ENCODE data around the gene IGF2BP3. TPM values are rescaled to one million over a fixed set of nuclear protein-coding genes. Genes with fewer than 3 reads are reported as not detected.

Gene IGF2BP3
- total and polyA plus RNA-seq, 3 donors from 2014 or later, result 17.8 to 36.0 (median 20.1) TPM

DNA sequence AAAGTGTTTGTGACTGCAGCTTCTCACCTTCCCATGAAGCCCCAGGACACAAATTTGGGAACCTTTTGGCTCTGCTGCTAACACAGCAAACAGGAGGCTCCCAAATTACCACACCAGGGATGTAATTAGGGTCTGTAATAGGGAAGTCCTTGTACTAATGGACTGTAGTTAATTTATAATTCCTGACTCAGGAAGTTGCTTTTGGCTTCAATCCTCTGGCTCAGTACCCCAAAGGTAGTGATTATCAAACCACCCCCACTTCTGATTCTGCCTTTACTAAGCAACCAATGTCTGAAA lies 174.9 kb downstream of the IGF2BP3 start:
- peaks cover 10% of the 10 kb centered on the region for H3K4me1 ChIP-seq
- TF ChIP-seq, protein P1, sequence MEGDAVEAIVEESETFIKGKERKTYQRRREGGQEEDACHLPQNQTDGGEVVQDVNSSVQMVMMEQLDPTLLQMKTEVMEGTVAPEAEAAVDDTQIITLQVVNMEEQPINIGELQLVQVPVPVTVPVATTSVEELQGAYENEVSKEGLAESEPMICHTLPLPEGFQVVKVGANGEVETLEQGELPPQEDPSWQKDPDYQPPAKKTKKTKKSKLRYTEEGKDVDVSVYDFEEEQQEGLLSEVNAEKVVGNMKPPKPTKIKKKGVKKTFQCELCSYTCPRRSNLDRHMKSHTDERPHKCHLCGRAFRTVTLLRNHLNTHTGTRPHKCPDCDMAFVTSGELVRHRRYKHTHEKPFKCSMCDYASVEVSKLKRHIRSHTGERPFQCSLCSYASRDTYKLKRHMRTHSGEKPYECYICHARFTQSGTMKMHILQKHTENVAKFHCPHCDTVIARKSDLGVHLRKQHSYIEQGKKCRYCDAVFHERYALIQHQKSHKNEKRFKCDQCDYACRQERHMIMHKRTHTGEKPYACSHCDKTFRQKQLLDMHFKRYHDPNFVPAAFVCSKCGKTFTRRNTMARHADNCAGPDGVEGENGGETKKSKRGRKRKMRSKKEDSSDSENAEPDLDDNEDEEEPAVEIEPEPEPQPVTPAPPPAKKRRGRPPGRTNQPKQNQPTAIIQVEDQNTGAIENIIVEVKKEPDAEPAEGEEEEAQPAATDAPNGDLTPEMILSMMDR (IDR thresholded peaks at IDR 0.05), result no peak
- no peak overlapping the region for H3K27ac ChIP-seq
- H3K27me3 ChIP-seq, result no peaks in the 10 kb centered on the region
- H3K36me3 ChIP-seq (ENCODE audit: low read depth, missing control alignments), result no peaks in the 10 kb centered on the region
- no peak overlapping the region for H3K4me3 ChIP-seq
- no peak for DNase-seq
- intact Hi-C loops (cut with DNase I; ENCODE audit: low total_unique reads), result no loop called here
- no peaks in the 10 kb centered on the region for H3K9me3 ChIP-seq

DNA sequence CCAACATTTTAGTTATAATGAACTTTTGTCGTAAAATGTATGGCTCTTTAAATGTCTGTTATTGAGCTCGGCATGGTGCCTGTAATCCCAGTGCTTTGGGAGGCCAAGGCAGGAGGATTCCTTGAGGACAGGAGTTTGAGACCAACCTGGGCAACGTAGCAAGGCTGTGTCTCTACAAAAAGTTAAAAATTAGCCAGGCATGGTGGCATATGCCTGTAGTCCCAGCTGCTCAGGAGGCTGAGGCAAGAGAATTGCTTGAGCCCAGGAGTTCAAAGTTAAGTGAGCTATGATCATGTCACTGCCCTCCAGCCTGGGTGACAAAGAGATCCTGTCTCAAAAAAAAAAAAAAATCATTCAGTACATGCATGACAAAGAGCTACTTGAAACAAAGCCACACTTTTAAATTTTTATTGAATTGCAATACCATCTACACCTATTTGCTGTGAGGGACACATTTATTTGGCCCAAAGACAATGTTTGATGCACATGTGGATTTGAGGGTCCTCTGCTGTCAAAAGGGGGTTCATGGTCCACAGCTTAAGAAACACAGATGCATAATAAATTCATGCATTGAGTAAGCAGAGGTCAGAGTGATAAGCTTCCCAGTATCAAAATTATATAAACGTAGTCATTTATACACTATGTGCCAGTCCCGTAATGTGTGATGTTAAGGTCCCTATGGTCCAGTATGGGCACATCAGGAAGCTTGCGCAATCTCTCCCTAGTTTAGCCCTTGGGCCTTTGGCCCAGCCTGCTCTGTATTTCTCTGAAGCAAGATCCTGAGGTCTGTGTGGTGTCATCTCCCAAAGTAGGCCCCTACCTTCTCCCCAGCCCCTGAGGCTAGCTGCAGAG lies 175.5 kb downstream of the IGF2BP3 start:
- TF ChIP-seq POLR2A (IDR thresholded peaks at IDR 0.05), result no peak
- TF ChIP-seq, protein P1 (IDR thresholded peaks at IDR 0.05), result no peak
- intact Hi-C loops (cut with DNase I; ENCODE audit: low total_unique reads), result no loop called here
- H3K9me3 ChIP-seq, result no peaks in the 10 kb centered on the region
- no peaks in the 10 kb centered on the region for H3K27me3 ChIP-seq
- WGBS, 2 donors, result 81 to 82% methylated on average over 6 of the region's 6 CpGs
- DNase-seq, result no peak
- no peak overlapping the region for H3K27ac ChIP-seq
- no peak overlapping the region for H3K4me3 ChIP-seq
- H3K36me3 ChIP-seq (ENCODE audit: low read depth, missing control alignments), result no peaks in the 10 kb centered on the region
- H3K4me1 ChIP-seq, result peaks cover 7% of the 10 kb centered on the region

DNA sequence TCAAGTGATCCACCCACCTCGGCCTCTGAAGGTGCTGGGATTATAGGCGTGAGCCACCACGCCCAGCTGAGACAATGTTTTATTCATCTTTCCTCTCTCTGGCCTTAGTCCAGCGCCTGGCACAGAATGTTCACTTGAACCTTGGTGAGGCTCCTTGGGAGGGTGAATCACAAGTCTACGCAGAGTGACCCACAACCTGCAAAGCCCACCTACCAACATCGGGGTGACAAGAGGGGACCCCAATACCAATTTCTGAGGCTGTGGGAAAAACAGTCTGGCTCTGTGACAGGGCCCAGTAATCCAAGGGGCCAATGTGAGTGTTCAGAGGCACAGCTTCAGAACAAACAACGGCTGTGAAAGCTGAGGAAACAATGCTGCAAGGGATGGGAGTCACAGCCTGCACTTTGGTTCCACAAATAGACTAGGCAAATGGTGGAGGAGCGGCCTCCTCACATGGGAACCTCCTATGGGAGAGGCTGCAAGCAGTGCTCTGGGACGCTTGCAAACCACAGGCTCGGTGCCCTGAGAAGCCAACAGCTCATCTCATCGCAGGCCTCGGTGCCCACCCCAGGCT lies 176.7 kb downstream of the IGF2BP3 start:
- WGBS, 2 donors, result 75 to 77% methylated on average over 12 of the region's 12 CpGs
- Histone ChIP-seq H3K9me3 (no peaks in the 10 kb centered on the region), H3K4me3 (no peak overlapping the region), H3K36me3 (ENCODE audit: low read depth, missing control alignments) (no peaks in the 10 kb centered on the region), H3K27me3 (no peaks in the 10 kb centered on the region), H3K4me1 (peaks cover 6% of the 10 kb centered on the region), H3K27ac (no peak overlapping the region)
- TF ChIP-seq POLR2A (IDR thresholded peaks at IDR 0.05), result no peak
- TF ChIP-seq, protein P1 (IDR thresholded peaks at IDR 0.05), result no peak
- DNase-seq, result no peak
- intact Hi-C loops (cut with DNase I; ENCODE audit: low total_unique reads), result no loop called here

DNA sequence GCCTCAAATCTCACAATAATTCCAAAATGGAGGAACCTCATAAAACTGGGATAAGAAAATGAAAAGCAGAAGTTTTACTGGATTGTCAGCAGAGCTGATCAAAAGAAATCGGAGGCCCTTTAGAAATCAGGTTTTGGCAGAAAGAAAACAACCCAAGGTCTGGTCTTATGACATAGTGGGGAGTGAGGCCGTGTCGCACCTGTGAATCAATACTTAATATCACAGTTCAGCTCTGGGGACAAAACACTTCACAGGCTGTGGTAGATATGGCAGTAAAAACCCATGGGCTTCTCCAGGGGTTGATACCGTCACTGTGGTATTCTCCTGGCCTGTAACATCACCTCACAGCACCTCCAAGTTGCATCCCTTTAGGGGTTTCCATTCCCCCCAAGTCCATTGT lies 177.7 kb downstream of the IGF2BP3 start:
- no peak for DNase-seq
- no peak overlapping the region for H3K4me3 ChIP-seq
- intact Hi-C loops (cut with DNase I; ENCODE audit: low total_unique reads), result no loop called here
- no peak overlapping the region for H3K27ac ChIP-seq
- no peaks in the 10 kb centered on the region for H3K9me3 ChIP-seq
- no peaks in the 10 kb centered on the region for H3K36me3 ChIP-seq (ENCODE audit: low read depth, missing control alignments)
- TF ChIP-seq, protein P1 (IDR thresholded peaks at IDR 0.05), result no peak
- TF ChIP-seq POLR2A (IDR thresholded peaks at IDR 0.05), result no peak
- H3K27me3 ChIP-seq, result no peaks in the 10 kb centered on the region
- WGBS, 2 donors, result 92 to 95% methylated on average over 4 of the region's 4 CpGs
- no peaks in the 10 kb centered on the region for H3K4me1 ChIP-seq
